Amniotic epithelial cell (primary cell): ENCODE data around the gene AOPEP.

Experiments used
- DNase-seq: peaks from one replicate; pipeline ENCODE4 v3.0.0-alpha.2; 2010; ENCODE audit warnings: low read depth

AOPEP gene

GRCh38 chr9:95098391-95098921 is 372.0 kb downstream of the AOPEP start:
- DNase-seq, result no peak

- DNase-seq, result no peak
Observed at GRCh38 chr9:95099321-95100070, 373.0 kb downstream of the AOPEP start.

- peak; percentile 32 for DNase-seq
Observed at GRCh38 chr9:95100071-95100627, 373.6 kb downstream of the AOPEP start.

DNA sequence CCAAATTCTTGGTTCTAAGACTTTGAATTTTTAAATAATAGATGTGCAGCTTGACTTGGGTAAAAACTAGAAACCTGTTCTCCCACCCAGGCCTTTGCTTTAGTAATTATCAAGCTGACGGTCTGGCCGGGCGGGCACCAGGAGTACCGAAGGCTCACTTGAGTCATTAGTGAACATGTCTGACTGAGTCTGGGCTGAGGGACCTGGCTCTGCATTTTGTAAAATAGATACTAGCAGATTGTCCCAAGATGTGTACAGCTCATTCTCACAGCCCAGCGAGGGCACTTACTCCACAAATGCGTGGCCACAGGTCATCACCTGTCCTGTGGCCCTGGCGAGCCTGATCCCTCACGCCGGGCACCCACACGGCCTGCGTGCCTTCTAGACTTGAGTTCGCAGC is 374.8 kb downstream of the AOPEP start:
- no peak for DNase-seq

DNA sequence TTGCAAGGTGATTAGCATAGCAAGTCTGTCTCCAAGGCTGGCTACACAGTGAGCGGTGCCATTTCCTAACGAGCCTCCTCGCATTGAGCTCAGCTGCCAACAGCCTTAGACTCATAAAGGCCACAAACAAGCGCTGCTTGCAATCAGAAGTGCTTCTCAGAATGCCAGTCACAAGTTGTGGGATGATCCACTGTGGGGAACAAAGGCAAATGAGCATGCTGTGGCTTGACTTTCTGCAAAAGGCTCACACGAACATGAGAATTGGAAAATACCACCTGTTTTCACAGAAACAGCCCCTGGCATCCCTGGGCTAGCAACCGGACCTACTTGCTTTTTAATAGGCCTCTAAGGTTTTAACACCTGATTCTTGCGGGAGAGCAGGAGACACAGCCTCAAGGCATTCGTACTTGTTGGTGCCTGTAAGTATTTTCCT is 375.5 kb downstream of the AOPEP start:
- no peak for DNase-seq

DNA sequence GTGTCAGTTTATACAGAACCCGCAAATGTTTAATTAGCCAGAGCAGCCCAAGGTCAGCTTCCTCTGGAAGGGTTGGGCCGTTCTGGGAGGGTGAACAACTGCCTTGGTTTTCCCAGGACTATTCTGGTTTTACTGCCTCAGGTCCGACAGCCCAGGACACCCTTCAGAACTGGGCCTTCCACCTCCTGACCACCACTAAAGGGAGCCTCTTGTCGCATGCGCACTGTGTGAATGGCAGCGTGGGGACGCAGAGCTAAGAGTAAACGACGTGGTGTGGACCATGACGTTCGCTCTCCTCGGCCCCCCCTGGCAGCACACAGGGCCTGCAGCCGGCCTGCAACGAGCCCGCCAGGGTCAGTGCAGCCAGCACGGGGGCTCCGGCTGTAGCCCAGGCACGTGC is 376.1 kb downstream of the AOPEP start:
- no peak for DNase-seq

DNA sequence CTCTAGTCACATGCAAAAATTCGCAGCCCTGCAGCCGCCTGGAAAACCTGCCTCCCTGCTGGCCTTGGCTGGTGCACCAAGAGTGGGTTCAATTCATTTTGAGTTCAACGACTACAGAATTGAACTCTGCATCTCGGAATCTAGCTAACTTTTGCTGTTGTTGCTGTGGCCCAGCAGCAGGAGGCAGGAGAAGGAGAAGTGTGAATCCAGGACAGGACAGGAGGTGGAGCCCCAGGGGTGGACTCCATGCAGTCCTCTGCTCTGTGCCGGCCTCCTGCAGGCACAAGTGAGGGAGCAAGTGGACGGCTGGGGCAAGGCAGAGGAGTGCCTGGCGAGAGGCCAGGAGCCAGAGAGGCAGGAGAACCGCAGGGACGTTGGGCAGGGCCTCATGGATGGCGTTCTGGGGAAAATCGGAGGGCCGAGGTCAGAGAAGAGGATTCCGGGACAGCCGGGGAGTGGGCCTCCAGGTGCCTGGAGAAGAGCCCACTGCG is 376.8 kb downstream of the AOPEP start:
- DNase-seq, result no peak

- no peak for DNase-seq
Observed at GRCh38 chr9:95103871-95104580, 377.5 kb downstream of the AOPEP start.

DNA sequence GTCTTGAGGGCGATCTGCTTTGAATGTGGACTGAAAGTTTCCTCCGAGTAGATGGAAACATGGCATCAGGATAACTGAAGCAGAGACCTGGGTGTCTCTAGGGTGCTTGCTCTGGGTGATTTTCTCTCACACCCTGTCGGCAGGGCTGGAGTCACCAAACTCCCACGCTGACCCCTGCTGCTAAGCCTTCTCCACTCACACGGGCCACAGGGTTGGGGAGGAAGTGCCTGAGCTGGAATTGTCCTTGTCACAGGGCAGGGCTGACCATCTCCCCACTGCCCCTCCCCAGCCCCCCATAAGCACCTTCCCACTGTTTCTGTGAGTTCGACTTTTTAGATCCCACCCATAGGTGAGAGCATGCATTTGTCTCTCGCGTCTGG is 378.1 kb downstream of the AOPEP start:
- DNase-seq, result no peak

- DNase-seq, result no peak
Observed at GRCh38 chr9:95104980-95105379, 378.5 kb downstream of the AOPEP start.

DNA sequence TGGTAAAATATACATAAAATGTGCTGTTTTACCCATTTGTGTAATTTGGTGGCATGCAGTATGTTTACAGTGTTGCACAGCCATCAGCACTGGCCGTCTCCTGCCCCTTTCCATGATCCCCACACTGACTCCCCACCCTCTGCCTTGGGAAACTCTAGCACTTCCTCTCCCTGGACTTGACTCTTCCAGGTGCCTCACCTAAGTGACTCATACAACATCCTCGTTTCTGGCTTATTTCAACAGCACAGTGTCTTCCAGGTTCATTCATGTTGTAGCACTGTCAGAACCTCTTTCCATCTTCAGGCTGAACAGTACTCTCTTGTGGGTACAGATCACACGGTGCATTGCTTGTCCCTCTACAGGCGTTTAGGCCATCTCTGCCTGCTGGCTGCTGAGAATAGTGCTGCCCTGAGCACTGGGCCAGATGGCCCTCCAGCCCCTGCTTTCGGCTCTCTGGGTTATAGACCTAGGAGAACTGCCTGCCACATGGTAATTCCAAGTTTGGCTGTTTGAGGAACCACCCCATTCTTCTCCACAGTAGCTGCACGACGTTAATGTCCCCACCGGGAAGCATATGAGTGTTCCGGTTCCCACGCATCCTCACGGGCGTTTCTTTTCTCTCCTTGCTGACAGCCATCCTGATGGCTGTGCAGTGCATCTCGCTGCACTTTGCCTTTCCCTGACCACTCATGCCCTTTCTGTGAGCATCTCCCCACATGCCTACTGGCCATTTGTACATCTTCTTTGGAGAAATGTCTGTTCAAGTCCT is 379.2 kb downstream of the AOPEP start:
- no peak for DNase-seq

DNA sequence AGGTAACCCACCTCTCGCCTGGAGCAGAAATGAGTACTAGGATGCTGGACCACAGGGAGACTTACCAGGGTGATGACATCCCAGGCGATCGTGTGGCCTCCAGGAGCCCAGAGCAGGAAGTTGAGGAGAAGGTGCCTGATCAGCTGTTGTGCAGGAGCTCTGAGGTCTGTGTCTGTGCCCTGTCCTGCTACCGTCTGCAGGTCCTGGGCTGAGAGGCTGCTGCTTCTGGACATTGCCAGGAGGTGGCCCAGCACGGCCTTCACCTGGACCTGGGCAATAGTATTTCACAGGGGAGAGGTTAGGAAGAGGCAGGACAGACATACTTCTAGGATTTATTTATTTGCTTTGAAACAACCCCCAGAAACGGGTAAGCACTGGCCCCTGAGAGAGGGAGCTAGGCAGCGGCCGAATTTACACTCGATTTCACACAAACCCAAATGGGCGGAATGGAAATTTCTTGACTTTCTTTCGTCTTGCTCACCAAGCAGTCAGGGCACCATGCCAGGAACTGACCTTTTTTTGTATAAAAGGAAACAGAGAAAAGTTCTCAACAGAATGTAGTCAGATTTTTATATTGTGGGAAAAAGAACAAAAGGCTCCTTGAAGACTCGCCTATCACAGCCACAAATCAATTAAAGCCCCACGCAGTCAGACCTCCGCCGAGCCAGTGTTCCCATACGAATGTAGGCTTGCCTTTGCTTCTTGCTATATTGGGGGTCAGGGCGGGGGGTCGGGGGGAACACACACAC is 380.7 kb downstream of the AOPEP start:
- peak; percentile 76 for DNase-seq

DNA sequence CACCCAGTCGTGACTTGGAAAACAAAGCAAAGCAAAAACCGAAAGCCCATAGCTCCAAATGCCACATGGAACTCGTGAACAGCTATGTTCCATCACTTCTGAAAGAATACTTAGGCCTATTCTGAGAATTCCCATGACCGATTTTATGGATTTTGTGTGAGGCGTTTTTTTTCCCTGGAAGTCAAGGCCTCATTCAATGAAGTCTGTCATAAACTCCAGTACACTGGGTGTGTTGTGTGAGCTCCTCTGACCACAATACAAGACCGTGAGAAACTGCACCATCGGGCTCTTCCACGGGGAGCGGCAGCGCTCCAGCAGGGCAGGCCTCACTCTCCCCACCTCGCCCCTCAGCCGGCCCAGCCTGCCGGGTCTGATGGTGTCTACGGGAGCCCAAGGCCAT is 381.5 kb downstream of the AOPEP start:
- DNase-seq, result no peak

DNA sequence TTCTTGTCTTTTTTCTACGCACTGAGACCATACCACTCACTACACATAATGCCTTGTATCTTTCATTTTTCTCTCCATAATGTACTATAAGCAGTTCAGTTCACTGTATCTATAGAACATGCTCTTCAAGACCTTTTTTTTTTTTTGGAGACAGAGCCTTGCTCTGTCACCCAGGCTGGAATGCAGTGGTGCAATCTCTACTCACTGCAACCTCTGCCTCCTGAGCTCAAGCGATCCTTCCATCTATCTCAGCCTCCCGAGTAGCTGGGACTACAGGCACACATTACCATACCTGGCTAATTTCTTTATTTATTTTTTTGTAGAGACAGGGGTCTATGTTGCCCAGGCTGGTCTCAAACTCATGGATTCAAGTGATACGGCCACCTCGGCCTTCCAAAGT is 382.3 kb downstream of the AOPEP start:
- no peak for DNase-seq

DNA sequence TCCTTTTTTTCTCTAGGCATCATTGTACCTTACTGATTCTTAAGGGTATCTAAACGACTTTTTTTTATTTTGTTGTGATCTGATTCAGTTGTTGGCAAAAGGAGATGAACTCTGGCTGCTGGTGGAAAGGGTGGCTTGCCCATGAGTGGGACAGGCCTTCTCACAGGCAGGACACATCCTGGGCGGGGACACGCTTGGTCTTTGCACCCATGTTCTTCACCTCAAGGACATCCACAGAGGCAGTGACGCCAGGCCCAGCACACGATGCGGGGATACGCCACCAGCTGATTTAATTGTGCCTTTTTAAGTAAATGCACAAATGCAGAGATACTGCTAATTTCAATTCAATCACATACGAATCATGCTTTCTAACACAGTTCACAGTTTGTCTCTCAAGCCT is 383.0 kb downstream of the AOPEP start:
- no peak for DNase-seq

DNA sequence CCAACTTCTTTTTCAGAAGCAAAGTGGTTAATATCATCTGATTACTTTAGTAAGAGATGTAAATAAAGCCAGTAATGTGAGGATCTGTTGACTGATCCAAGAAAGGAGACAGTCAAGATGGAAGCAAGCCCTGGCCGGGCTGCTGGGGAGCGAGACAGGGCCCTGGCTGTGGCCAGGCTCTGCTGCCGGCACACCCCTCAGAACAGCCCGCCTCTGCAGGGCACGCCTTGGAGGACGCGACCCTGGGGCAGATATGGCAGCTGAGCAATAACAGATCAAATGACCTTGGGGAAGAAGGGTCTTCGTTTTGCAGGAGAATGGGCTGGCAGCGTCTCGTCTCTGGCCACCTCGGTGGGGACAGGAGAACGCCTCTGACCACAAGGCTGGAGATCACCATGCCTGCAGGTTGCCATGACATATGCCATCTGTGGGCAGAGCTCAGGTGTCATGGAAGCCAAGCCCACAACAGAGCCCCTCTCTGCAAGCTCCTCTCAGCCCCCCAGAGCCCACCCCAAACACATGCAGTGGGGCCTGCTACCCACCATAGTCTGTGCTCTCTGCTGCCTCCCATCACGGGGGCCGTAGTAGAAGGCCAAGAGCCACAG is 384.5 kb downstream of the AOPEP start:
- DNase-seq, result no peak

DNA sequence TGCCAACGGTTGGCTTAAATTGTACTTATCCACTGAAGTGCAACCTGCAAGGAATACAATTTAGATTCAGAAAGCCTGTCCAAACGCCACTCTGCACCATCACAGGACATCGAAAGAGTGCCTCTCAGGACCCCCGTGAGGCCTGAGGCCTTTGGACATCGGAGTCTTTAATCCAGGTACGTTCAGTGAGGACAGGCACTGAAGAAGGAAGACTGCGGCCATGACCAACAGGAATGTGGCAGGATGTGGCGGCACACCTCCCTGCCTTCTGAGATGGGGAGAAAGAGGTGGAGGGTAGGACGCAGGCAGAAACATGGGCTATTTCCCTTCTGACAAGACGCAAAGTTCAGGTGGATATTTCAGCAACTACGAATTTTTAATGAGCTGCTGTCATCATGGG is 385.2 kb downstream of the AOPEP start:
- DNase-seq, result no peak

GRCh38 chr9:95112436-95113280 is 386.2 kb downstream of the AOPEP start:
- no peak for DNase-seq

DNA sequence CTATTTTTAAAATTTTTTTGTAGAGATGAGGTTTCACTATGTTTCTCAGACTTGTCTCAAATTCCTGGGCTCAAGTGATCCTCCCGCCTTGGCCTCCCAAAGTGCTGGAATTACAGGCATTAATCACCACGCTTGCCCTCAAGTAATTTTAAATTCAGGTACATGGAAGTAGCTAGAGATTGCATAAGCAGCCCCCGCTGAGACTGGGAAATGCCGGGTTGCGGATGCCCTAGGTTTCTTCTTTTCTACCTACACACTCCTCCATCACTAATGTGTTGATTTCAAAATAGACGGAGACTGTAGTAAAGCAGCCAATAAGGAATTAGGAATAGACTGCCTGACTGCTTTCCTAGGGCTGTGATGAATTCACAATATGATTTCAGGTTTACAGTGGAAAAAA is 388.6 kb downstream of the AOPEP start:
- no peak for DNase-seq
